Ishikawa (cell line): ENCODE measurements around the gene JPT2.

Source experiments
- CEBPB ChIP-seq: IDR thresholded peaks from 2 replicates; pipeline ENCODE4 v1.6.1; 2012
- CREB1 ChIP-seq: IDR thresholded peaks from 2 replicates; pipeline ENCODE4 v1.6.1; 2012; ENCODE audit warnings: low read depth
- EGR1 ChIP-seq: IDR thresholded peaks from 2 replicates; pipeline ENCODE4 v1.6.1; 2012
- EP300 ChIP-seq: IDR thresholded peaks from 2 replicates; pipeline ENCODE4 v1.6.1; 2012; ENCODE audit warnings: borderline replicate concordance
- FOXM1 ChIP-seq: IDR thresholded peaks from 2 replicates; pipeline ENCODE4 v1.6.1; 2012; ENCODE audit warnings: low read depth, borderline replicate concordance
- MAX ChIP-seq: IDR thresholded peaks from 2 replicates; pipeline ENCODE4 v1.6.1; 2012
- NFIC ChIP-seq: IDR thresholded peaks from 2 replicates; pipeline ENCODE4 v1.6.1; 2012
- RAD21 ChIP-seq: IDR thresholded peaks from 2 replicates; pipeline ENCODE4 v1.6.1; 2012; ENCODE audit warnings: low read depth
- REST ChIP-seq: IDR thresholded peaks from 2 replicates; pipeline ENCODE4 v1.6.1; 2012; ENCODE audit warnings: low read depth, mild to moderate bottlenecking
- TAF1 ChIP-seq: IDR thresholded peaks from 2 replicates; pipeline ENCODE4 v1.6.1; 2012; ENCODE audit warnings: low read depth, mild to moderate bottlenecking
- TCF12 ChIP-seq: IDR thresholded peaks from 2 replicates; pipeline ENCODE4 v1.6.1; 2012; ENCODE audit warnings: low read depth
- TEAD4 ChIP-seq: IDR thresholded peaks from 2 replicates; pipeline ENCODE4 v1.6.1; 2012
- USF1 ChIP-seq: IDR thresholded peaks from 2 replicates; pipeline ENCODE4 v1.6.1; 2012
- YY1 ChIP-seq: IDR thresholded peaks from 2 replicates; pipeline ENCODE4 v1.6.1; 2012; ENCODE audit warnings: low read depth
- ZBTB7A ChIP-seq: IDR thresholded peaks from 2 replicates; pipeline ENCODE4 v1.6.1; 2012; ENCODE audit warnings: low read depth

Gene JPT2

DNA sequence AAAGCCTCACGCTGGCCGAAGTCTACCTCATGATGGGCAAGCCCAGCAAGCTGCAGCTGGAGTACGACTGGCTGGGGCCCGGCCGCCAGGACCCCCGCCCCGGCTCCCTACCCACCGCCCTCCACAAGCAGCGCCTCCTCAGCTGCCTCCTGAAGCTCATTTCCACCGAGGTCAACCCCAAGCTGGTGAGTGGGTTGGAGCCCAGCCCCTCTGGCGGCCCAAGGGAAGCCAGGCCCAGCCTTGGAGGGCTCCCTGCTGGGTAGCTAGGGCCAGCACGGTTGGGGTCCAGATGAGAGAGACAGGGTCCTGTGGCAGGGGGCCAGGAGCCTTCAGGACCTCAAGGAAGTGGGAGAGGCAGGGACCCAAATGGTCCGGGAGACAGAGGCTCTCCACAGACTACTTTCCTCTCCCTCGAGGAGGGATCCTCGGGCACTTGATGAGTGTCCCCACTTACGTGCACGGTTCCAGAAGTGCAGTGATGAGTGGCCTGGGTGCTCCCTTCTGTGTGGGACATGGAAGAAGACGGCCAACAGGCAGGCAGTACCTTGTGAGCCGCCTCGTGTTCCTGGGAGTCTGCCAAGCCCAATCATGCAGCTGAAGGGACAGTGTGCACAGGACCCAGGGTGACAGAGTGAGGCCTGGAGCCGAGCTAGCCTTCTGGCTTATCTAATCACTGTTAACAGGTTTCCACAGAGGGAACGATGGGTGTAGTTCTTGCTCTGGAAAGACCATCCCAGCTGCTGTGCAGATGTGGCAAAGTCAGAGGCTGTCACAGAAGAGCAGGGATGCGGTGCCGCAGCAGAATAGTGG, 21.1 kb upstream of the JPT2 start:
- TF ChIP-seq EGR1 (no peak), TAF1 (no peak), NFIC (no peak), TCF12 (no peak)

DNA sequence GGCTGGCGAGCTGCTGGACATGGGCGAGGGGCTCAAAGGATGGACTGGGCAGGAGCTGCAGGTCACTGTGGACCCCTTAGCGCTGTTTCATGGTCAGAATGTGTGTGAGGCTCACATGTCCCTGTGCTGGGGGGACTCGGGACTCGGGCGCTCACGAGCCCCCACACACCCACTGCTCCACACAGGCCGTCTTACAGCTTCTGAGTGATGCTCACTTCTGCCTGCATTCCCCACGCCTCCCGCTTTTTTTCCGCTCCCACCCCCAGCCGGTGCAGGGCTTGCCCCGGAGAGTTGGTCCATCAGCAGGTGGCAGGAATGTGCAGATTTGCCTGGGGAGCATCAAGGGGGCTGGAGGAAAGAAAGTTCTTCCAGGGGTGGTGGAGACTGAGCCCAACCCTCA, 20.2 kb upstream of the JPT2 start:
- TF ChIP-seq CEBPB = no peak
- TF ChIP-seq CREB1 = no peak
- no peak for TF ChIP-seq TAF1
- no peak for TF ChIP-seq REST
- no peak for TF ChIP-seq EP300
- TF ChIP-seq EGR1 = no peak
- no peak for TF ChIP-seq YY1
- TF ChIP-seq RAD21 = no peak
- TF ChIP-seq NFIC = no peak
- TF ChIP-seq TEAD4 = no peak
- no peak for TF ChIP-seq USF1
- TF ChIP-seq MAX = no peak
- no peak for TF ChIP-seq ZBTB7A
- TF ChIP-seq FOXM1 = no peak
- TF ChIP-seq TCF12 = no peak

DNA sequence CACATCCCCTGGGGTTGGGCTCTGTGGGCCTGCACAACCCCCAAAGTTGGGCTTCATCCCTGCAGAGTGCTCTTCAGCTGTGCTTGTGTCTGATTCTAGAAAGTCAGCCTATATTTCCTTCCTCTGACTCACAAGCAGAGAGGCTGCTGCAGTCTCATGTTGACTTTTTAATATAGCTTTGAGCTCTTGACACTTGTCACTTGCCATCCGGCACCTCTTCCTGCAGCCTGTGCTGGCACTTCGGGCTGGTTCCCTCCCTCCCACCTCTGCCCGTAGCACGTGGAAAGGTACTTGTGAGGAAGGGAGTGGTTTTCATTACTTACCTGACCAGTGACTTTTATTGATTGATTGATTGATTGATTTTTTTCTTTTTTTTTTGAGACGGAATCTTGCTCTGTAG, 19.0 kb upstream of the JPT2 start:
- TF ChIP-seq NFIC (no peak), MAX (no peak), EGR1 (no peak), YY1 (no peak), USF1 (no peak), EP300 (no peak), TAF1 (no peak)

GRCh38 chr16:1661826-1662225, 16.3 kb upstream of the JPT2 start:
- TF ChIP-seq USF1 = no peak
- TF ChIP-seq TAF1 = no peak
- TF ChIP-seq CREB1 = no peak
- no peak for TF ChIP-seq NFIC

GRCh38 chr16:1662543-1662942, 15.5 kb upstream of the JPT2 start:
- TF ChIP-seq EP300 (no peak), YY1 (no peak), REST (no peak), CEBPB (no peak), ZBTB7A (no peak), TAF1 (no peak), TCF12 (no peak), NFIC (no peak), FOXM1 (no peak), CREB1 (no peak), RAD21 (no peak), TEAD4 (no peak), EGR1 (no peak), USF1 (no peak), MAX (no peak)

GRCh38 chr16:1665829-1666228, 12.2 kb upstream of the JPT2 start:
- TF ChIP-seq CREB1 = no peak
- TF ChIP-seq CEBPB = no peak
- TF ChIP-seq REST = no peak
- no peak for TF ChIP-seq ZBTB7A
- no peak for TF ChIP-seq USF1
- no peak for TF ChIP-seq NFIC
- no peak for TF ChIP-seq EP300
- TF ChIP-seq MAX = no peak
